ENCODE measurements around the gene EGR2. TPM values are rescaled to one million over a fixed set of nuclear protein-coding genes. Genes with fewer than 3 reads are reported as not detected.

Gene EGR2
- total RNA-seq, 4 donors from 2014 or later = 0.40 to 1.5 (median 0.76) TPM; not detected in 1

DNA sequence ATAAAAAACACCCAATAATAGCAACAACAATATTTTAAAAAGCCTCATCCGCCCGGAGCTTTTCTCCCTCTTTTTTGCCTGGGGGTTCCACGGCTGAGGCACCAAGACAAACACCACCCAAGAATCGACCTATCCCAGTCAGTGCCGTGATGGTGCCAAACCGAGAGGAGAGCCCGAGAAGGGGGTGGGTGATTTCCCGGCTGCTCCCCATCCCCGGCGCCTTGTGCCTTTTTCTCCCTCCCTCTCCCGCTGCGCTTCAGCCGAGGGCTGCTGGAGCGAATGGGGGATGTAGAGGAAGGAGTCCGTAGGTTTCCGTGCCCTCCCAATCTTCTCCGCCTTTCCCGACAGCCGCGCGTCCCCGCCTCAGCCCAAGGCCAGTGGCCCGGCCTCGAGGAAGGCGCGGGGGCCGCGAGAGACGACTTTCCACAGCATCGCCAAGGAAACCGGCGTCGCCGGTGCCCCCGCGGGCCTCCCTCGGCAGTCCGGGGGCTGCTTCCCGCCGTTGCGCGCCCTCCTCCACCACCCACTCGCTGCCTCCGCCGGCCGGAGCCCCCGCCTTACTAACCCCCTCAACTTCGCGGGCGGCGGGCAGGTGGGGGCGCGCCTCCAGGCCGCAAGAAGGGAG, 1.3 kb downstream of the EGR2 start:
- Histone ChIP-seq H3K9me3 (no peaks in the 10 kb centered on the region), H3K36me3 (no peaks in the 10 kb centered on the region), H3K27ac (no peak overlapping the region), H3K27me3 (peaks cover 22 to 25% (median 24%) of the 10 kb centered on the region in 3 donors), H3K4me3 (peak overlapping the region; percentile 76 to 99 (median 92)), H3K4me1 (peaks cover 15 to 32% of the 10 kb centered on the region in 2 donors)
- in situ Hi-C loops (cut with MboI; ENCODE audit: low sequenced_read_pairs in 4 of 4) (loop anchor here in 3 of 4 donors (25.0 kb wide), 2 partner anchors 297 to 322 kb away; partner anchors contain the start of gene NRBF2 (in 1 of the 3)), intact Hi-C loops (cut with DNase I; ENCODE audit: low total_unique reads) (loop anchor here (5.0 to 10.0 kb wide), 4 partner anchors 53 to 450 kb away; no protein-coding TSS in a partner anchor)
- TF ChIP-seq, protein P1, sequence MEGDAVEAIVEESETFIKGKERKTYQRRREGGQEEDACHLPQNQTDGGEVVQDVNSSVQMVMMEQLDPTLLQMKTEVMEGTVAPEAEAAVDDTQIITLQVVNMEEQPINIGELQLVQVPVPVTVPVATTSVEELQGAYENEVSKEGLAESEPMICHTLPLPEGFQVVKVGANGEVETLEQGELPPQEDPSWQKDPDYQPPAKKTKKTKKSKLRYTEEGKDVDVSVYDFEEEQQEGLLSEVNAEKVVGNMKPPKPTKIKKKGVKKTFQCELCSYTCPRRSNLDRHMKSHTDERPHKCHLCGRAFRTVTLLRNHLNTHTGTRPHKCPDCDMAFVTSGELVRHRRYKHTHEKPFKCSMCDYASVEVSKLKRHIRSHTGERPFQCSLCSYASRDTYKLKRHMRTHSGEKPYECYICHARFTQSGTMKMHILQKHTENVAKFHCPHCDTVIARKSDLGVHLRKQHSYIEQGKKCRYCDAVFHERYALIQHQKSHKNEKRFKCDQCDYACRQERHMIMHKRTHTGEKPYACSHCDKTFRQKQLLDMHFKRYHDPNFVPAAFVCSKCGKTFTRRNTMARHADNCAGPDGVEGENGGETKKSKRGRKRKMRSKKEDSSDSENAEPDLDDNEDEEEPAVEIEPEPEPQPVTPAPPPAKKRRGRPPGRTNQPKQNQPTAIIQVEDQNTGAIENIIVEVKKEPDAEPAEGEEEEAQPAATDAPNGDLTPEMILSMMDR (IDR thresholded peaks at IDR 0.05 in 4 of 5, conservative IDR thresholded peaks at IDR 0.05 in 1 of 5) = no peak
- no peak for TF ChIP-seq POLR2A (IDR thresholded peaks at IDR 0.05)
- no peak for ATAC-seq
- DNase-seq = no peak

DNA sequence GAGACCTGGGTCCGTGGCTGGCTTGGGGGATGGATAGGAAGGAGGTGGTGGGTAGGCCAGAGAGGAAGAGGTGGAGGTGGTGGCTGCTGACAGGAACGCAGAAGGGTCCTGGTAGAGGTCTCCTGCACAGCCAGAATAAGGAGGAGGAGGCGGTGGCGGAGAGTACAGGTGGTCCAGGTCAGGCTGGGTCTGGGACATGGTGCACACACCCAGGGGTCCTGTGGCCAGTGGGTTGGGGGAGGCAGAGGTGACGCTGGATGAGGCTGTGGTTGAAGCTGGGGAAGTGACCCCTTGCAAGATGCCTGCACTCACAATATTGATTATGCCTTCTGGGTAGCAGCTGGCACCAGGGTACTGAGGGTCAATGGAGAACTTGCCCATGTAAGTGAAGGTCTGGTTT, 2.2 kb downstream of the EGR2 start:
- intact Hi-C loops (cut with DNase I; ENCODE audit: low total_unique reads) (loop anchor here (10.0 kb wide), 1 partner anchor 451 kb away; no protein-coding TSS in a partner anchor), in situ Hi-C loops (cut with MboI; ENCODE audit: low sequenced_read_pairs in 4 of 4) (loop anchor here in 3 of 4 donors (25.0 kb wide), 2 partner anchors 298 to 323 kb away; partner anchors contain the start of gene NRBF2 (in 1 of the 3))
- ATAC-seq (no peak), DNase-seq (no peak)
- Histone ChIP-seq H3K9me3 (no peaks in the 10 kb centered on the region), H3K4me1 (peaks cover 21 to 29% of the 10 kb centered on the region in 2 donors), H3K4me3 (no peak overlapping the region), H3K27ac (no peak overlapping the region), H3K36me3 (no peaks in the 10 kb centered on the region), H3K27me3 (peaks cover 17 to 24% (median 19%) of the 10 kb centered on the region in 3 donors)
- no peak for TF ChIP-seq POLR2A (IDR thresholded peaks at IDR 0.05)
- TF ChIP-seq, protein P1 (IDR thresholded peaks at IDR 0.05 in 4 of 5, conservative IDR thresholded peaks at IDR 0.05 in 1 of 5) = no peak

DNA sequence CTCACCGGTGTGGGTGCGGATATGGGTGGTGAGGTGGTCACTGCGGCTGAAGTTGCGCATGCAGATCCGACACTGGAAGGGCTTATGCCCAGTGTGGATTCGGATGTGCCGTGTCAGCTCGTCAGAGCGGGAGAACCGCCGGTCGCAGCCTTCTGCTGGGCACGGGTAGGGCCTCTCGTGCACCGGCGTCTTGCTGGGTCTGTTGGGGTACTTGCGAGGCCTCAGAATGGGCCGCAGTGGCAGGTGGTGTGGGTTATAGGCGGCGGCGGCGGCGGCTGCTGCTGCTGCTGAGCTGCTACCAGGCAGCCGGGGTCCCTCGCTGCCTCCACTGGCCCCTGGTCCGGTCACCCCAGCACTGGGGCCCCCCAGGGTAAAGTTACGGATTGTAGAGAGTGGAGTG, 2.7 kb downstream of the EGR2 start:
- intact Hi-C loops (cut with DNase I; ENCODE audit: low total_unique reads) = loop anchor here (10.0 kb wide), 1 partner anchor 451 kb away; no protein-coding TSS in a partner anchor
- Histone ChIP-seq H3K27ac (no peak overlapping the region), H3K9me3 (no peaks in the 10 kb centered on the region), H3K27me3 (peaks cover 14 to 23% (median 17%) of the 10 kb centered on the region in 3 donors), H3K4me1 (peaks cover 21 to 29% of the 10 kb centered on the region in 2 donors), H3K36me3 (no peaks in the 10 kb centered on the region), H3K4me3 (no peak overlapping the region)
- no peak for ATAC-seq
- DNase-seq = no peak
- in situ Hi-C loops (cut with MboI; ENCODE audit: low sequenced_read_pairs in 4 of 4) = loop anchor here in 3 of 4 donors (25.0 kb wide), 2 partner anchors 299 to 324 kb away; partner anchors contain the start of gene NRBF2 (in 1 of the 3)
- TF ChIP-seq, protein P1 (IDR thresholded peaks at IDR 0.05 in 4 of 5, conservative IDR thresholded peaks at IDR 0.05 in 1 of 5) = no peak
- no peak for TF ChIP-seq POLR2A (IDR thresholded peaks at IDR 0.05)

DNA sequence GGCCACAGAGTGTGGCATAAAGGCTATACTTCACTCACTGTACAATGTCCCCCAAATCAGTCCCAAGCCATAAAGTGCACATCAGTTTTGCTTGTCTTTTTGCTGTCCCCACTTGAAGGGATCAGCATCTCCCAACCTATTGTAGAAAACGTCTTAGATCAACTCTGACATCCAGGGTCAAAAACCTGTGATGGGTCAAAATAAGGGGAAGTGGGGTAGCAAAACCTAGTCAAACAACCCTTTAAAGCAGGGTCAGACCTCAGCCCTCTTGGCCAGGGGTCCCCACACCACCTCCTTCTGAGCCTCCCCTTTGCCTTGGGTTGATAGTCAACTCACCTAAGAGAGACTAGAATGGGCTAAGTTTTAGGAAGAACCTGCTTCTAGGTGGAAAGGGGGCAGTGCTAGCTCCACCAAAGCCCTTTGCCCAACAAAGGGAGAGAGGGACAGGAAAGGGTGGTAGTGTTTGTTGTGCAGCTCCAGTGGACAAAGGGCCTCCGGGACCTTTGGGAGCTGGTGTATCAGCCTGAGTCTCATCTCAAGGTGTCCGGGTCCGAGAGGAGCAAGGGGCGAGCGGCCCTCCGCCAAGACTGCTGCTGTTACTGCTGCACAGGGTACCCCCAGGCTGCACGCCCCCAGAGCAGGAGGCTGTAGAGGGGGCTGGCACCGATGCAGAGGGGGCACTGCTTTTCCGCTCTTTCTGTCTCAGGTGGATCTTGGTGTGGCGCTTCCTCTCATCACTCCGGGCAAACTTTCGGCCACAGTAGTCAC, 3.3 kb downstream of the EGR2 start:
- Histone ChIP-seq H3K4me3 (no peak overlapping the region), H3K4me1 (peaks cover 24 to 30% of the 10 kb centered on the region in 2 donors), H3K27ac (no peak overlapping the region), H3K27me3 (peaks cover 14 to 20% (median 17%) of the 10 kb centered on the region in 3 donors), H3K9me3 (no peaks in the 10 kb centered on the region), H3K36me3 (no peaks in the 10 kb centered on the region)
- ATAC-seq (no peak), DNase-seq (no peak)
- intact Hi-C loops (cut with DNase I; ENCODE audit: low total_unique reads) = loop anchor here (10.0 kb wide), 1 partner anchor 452 kb away; no protein-coding TSS in a partner anchor
- in situ Hi-C loops (cut with MboI; ENCODE audit: low sequenced_read_pairs in 4 of 4) = loop anchor here in 3 of 4 donors (25.0 kb wide), 2 partner anchors 299 to 324 kb away; partner anchors contain the start of gene NRBF2 (in 1 of the 3)
- no peak for TF ChIP-seq POLR2A (IDR thresholded peaks at IDR 0.05)

Measured in gastrocnemius medialis (tissue), 4 donors.